Loucy (cell line): ENCODE data around the gene CERS6.

Source experiments
- EZH2phosphoT487 ChIP-seq: fragments of 200-600 bp; IDR thresholded peaks from 2 replicates; pipeline ENCODE4 v1.6.1; 2018; ENCODE audit warnings: antibody characterized with exemption, mild to moderate bottlenecking, moderate library complexity, borderline replicate concordance
- TF ChIP-seq, protein P1 (sequence below): fragments of 200-600 bp; sonication (generic); conservative IDR thresholded peaks from 2 replicates; pipeline ENCODE4 v1.5.1; 2014; ENCODE audit warnings: mild to moderate bottlenecking, antibody characterized with exemption, low read length

DNA sequence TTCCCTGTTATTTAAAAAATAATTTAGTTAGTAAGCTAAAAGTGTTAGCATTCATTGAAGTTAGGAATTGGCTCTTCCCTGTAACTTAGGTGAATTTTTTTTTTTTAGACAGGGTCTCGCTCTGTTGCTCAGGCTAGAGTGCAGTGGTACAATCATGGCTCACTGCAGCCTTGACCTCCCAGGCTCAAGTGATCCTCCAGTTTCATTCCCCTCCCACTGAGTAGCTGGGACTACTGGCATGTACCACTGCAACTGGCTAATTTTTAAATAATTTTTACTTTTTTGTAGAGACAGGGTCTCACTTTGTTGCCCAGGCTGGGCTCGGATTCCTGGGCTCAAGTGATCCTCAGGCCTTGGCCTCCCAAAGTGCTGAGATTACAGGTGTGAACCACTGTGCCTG, 66.4 kb downstream of the CERS6 start:
- TF ChIP-seq EZH2phosphoT487, result no peak
- TF ChIP-seq, protein P1, sequence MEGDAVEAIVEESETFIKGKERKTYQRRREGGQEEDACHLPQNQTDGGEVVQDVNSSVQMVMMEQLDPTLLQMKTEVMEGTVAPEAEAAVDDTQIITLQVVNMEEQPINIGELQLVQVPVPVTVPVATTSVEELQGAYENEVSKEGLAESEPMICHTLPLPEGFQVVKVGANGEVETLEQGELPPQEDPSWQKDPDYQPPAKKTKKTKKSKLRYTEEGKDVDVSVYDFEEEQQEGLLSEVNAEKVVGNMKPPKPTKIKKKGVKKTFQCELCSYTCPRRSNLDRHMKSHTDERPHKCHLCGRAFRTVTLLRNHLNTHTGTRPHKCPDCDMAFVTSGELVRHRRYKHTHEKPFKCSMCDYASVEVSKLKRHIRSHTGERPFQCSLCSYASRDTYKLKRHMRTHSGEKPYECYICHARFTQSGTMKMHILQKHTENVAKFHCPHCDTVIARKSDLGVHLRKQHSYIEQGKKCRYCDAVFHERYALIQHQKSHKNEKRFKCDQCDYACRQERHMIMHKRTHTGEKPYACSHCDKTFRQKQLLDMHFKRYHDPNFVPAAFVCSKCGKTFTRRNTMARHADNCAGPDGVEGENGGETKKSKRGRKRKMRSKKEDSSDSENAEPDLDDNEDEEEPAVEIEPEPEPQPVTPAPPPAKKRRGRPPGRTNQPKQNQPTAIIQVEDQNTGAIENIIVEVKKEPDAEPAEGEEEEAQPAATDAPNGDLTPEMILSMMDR, result no peak
